CMK (cell line): Measurements from ENCODE around the gene EEF2.
A peak's percentile ranks its signal among the peaks of the same experiment; 100 is the strongest.
"Not testable (repeated sequence)": the region's sequence is repeated elsewhere in the genome, so short reads cannot be mapped to it uniquely, and the experiment has no call there.

Experiments
- DNase-seq: peaks from one replicate; pipeline ENCODE4 v3.0.0-alpha.2; 2010; ENCODE audit warnings: low read depth

EEF2 gene

GRCh38 chr19:3968556-3969434 lies 16.5 kb downstream of the EEF2 start:
- DNase-seq: no peak

- DNase-seq: not testable (repeated sequence)
These were observed 17.3 kb downstream of the EEF2 start for GRCh38 chr19:3967983-3968382.

DNA sequence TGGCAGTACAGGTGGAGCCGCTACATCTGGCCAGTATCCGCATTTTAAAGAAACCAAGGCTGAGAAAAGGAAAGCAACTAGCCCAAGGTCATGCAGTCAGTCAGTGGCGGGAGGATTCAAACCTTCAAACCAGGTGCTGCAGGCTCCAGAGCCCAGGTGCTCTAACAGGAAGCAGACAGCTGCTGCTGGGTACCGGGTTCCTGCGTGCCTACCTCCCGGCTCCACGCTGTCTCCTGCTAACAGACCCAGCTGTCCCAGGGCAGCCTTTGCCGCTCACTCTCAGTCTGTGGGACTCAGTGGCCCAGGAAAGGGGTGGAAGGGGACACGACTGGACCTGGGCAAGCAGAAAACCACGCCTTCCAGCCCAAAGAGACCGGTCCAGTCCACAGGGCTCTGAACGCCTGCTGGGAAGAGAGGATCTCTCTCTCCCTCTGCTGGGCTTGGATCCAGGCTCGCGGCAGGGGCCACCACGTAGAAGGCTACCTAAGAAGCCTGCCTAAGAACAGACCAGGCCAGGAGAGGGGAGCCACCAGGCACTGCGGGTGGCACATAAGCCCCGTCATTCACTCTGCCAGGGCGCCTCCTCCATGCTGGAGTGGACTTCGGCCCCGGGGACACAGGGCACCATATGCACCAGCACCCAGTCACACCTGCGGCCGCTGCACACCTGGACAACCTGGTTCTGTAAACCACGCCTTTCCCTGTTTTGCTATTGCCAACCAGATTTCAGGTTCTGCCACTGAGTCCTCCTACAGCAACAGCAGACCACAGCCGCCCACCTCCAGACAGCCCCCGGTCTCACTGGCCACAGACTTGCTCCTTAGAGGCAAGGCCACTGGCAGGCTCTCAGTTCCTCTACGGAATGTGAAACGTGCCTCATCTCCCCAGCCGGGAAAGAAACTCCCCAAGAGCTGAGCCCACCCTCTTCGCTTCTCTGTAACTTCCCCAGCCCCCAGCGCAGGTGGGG lies 18.9 kb downstream of the EEF2 start:
- no peak for DNase-seq

DNA sequence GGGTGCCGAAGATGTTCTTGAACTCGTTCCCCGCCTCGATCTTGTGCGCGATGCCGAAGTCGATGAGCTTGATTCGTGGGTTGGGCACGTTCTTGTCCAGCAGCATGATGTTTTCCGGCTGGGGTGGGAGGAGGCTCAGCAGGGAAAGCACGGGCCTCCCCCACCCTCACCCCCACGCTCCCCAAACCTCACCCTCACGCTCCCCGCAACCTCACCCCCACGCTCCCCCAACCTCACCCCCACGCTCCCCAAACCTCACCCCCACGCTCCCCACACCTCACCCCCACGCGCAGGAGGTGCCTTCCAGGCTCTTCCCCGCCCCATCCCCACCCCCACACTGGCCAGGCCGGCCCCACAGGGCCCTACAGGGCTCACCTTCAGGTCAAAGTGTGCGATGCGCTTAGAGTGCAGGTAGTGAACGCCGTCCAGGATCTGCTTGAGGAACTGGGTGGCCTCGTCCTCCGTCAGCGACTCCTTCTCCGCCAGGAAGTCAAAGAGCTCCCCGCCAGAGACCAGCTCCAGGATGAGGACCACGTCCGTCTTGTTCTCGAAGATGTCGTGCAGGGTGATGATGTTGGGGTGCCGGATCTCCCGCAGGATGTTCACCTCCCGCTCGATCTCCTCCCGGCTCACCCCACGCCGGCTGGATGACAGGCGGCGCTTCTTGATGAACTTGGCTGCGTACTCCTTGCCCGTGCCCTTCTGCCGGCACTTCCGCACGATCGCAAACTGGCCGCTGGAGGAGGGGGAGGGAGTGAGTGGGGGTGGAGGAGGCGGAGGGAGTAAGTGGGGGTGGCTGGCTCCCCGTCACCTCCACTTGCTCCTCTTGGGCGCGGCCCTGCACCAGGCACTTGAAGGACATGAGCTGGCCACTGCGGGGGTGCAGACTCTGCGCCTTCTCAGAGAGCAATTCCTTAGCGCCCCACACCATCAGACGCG lies 20.7 kb downstream of the EEF2 start:
- DNase-seq: no peak

DNA sequence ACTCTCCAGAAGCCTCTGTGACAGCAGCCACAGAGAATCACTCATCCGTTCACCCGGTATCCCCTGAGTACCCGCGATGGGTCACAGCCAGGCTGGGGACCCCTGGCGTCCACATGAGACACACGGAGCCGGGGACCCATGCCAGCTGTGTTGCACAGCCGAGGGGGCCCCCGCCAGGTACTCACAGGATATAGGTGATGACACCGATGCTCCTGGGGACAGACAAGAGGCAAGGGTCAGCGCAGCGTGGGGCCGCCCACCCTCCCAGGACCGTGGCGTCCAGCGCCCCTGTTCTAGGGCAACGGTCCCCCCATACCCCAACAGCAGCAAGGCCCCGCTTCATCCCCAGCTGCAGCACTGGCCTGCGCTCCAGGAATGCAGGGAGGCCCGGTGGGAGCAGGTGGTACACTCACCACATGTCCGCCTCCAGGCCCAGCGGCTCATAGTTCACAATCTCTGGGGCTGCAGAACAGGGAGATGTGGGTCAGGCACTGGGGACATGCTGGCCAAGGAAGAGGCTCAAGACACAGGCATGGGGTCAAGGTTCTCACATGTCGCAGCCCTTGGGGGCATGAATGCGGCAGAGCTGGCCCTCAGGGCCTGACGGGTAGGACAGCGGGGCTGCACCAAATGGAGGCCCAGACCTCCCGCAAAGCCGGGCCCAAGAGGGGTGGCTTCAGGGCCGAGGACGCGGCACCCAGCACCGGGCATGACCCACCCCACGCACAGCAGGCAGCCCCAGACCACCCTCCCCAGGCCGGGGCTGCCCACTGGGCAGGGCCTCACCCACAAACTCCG lies 21.6 kb downstream of the EEF2 start:
- no peak for DNase-seq

GRCh38 chr19:3961007-3961406 lies 24.3 kb downstream of the EEF2 start:
- no peak for DNase-seq

GRCh38 chr19:3959766-3960131 lies 25.5 kb downstream of the EEF2 start:
- no peak for DNase-seq

- no peak for DNase-seq
These were observed 26.2 kb downstream of the EEF2 start for GRCh38 chr19:3958836-3959765.

DNA sequence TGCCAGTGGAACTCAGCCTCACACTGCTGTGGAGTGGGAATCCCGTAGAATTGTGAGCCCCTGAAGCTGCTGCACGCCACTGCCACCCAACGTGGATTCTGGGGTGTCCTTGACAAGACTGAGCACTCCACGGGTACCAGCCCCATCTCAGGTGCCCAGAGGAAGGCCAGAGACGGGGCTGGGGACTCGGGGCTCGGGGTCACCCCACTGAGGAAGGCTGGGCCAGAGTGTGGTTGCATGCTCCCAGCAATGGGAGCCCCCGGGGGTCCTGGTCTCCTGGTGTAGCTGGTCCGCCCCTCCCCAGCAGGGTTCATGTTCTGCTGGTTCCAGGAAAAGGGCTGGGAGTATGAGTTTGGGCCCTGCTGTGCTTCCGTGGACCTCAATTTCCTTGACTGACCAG lies 29.6 kb downstream of the EEF2 start:
- no peak for DNase-seq

- not testable (repeated sequence) for DNase-seq
These were observed 30.0 kb downstream of the EEF2 start for GRCh38 chr19:3955276-3955675.

DNA sequence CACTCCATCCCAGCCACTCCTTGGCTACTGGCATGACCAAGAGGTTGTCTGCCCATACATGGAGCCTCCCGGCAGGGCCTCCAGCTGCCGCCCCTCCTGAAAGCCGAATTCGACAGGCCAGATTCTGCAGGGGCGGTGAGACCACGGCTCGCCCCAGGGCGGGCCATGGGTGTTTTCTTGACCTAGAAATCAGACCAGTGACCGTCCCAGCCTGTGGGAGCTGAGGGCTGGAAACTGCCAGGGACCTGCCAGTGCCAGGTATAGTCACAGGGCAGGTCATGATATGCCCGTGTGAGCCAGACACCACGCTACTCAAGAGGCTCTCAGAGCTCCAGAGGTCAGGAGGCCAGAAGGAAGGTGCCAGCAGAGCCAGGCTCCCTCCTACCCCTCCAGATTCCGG lies 31.2 kb downstream of the EEF2 start:
- DNase-seq: no peak

DNA sequence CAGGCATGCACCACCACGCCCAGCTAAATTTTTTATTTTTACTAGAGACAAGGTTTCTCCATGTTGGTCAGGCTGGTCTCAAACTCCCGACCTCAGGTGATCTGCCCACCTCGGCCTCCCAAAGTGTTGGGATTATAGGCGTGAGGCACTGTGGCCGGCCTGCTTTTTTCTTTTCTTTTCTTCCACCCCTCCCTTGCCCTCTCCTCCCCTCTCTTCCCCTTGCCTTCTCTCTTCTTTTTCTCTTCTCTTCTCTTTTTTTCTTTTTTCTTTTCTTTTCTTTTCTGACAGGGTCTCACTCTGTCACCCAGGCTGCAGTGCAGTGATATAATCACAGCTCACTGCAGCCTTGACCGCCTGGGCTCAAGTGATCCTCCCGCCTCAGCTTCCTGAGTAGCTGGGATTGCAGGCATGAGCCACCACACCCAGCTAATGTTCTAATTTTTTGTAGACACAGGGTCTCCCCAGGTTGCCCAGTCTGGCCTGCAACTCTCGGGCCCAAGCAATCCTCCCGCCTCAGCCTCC lies 32.4 kb downstream of the EEF2 start:
- not testable (repeated sequence) for DNase-seq

DNA sequence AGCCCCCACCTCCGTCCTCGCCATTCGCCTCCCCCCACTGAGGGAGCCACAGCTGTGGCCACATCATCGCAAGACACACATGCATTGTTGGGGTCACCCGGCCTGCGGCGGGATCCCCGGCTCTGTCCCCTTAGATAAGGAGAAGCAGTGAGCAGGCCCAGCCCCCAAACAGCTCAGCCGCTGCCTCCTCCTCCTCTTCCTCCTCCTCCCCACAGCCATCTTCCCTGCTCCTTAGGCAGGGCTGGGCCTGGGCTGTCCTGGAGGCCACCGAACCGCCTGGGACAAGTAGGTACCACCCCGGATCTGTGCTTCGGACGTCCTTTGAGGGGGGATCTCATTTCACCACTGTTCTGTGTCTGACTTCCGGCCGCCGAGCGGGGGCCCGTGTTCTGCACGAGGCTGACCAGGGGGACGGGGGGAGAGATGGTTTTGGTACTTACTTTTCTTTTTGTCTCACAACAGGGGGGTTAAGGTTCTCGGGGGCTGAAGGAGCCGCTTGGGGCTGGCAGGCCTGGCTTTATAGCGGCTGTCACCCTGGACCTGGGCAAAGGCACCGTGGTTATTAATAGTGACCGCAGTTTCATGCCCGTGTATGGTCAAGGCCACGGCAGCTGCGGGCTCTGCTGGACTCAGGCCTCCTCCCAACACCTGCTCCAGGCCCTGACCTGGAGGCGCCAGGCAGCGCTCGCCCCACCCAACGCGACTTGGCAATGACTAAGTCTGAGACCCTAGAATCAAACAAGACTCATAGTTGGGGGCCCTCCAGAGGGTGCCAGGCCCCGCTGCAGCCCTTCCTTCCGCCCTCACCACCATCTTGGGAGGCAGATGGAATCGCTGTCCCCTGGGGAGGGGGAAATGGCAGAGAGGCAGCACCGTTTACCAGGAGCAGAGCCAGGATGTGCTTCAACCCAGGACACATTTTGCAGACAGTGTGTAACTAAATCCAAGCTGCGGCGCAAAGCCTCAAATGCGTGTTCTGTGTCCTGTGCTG lies 34.1 kb downstream of the EEF2 start:
- DNase-seq: peak; percentile 92

DNA sequence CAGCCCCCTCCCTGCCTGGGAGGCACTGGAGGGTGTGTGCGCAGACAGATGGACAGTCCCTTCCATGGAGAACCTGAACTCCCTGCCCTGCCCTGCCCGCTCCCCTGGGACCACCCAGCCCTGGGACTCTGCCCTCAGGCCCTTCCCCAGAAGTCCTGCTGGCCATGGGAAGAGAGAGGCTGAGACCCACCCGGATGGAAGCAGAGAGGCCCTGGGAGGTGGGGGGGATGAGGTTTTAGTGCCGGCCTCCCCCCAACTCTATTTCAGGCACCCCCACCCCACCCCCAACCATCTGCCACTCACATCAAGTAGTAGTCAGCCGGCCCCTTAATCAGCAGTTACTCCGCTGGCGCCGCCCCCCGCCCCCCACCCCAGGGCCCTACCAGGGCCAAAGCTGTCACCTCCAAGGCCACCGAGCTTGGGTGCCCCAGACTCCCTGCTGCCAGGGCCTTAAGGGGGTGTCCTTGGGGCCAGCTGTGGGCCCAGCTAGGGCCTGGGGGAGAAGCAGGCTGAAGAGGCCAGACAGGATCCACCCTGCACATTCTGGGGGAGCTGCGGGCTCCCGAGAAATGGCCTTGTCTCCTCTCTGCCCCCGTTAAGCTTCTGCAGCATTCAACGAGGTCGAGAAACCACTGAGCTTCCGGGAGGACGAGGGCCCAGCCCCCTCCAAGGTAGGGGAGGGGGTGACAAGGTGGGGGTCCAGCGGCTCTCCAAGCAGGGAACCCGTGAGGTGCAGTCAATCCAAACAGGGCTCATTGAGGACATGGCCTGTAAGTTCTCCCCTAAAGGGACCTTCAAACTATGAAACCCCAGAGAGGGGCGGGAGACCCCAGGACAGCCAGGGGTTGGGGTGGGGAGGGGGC lies 35.0 kb downstream of the EEF2 start:
- peak; percentile 64 for DNase-seq

DNA sequence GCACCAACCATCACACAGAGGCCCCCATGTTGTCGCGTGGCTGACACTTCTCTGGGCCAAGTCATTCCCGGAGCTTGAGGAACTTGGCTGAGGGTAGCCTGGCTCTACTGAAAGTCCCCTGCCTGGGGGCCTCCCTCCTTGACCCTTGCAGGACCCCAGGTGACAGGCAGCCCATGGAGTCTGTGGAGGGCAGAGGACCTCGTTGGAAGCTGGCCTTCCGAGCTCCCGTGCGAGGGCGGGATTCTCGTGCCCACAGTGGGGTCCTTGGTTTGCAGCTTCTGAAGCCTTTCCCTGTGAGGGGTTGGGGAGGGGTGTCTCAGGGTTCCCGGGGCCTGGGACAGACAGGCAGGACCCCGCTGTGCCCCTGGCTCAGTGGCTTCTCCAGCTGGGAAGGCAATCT lies 36.0 kb downstream of the EEF2 start:
- DNase-seq: no peak

DNA sequence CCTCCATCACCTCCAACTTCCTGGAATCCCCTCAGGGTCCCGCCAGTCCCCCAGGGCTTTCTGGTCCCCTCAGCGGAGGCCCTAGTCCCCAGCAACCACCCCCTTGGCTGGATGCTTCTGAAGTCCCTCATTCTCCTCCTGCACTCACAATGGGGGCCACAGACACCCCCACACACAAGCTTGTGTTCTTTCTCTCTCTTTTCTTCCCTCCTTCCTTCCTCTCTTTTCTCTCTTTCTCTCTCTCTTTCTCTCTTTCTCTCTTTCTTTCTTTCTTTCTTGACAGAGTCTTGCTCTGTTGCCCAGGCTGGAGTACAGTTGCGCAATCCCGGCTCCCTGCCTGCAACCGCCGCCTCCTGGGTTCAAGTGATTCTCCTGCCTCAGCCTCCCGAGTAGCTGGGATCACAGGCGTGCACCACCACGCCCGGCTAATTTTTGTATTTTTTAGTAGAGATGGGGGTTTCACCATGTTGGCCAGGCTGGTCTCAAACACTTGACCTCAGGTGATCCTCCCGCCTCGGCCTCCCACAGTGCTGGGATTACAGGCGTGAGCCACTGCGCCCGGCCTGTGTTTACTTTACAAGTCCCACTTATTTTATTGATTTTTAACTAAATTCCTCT lies 37.8 kb downstream of the EEF2 start:
- DNase-seq: not testable (repeated sequence)

GRCh38 chr19:3945838-3946237 lies 39.4 kb downstream of the EEF2 start:
- DNase-seq: no peak
